ENCODE measurements around the gene ATP5PD.

DNA sequence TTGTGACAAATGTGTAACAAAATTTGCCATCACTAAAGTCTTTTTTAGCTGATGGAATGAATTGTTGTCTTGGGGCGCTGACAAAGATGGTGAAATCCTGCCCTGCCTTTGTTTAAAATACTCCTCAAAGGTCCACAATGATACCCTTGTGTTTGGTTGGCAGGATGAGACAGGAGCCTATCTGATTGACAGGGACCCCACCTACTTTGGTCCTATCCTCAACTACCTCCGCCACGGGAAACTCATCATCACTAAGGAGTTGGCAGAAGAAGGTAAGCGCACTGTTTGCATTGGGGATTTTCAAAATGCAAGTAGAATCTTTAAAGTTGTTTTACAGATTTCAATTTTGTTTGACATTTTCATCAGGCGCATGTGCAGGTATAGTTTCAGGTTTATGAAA is 2.3 kb upstream of the ATP5PD start:
- TF ChIP-seq POLR2A (IDR thresholded peaks at IDR 0.05) = no peak
- TF ChIP-seq, protein P1, sequence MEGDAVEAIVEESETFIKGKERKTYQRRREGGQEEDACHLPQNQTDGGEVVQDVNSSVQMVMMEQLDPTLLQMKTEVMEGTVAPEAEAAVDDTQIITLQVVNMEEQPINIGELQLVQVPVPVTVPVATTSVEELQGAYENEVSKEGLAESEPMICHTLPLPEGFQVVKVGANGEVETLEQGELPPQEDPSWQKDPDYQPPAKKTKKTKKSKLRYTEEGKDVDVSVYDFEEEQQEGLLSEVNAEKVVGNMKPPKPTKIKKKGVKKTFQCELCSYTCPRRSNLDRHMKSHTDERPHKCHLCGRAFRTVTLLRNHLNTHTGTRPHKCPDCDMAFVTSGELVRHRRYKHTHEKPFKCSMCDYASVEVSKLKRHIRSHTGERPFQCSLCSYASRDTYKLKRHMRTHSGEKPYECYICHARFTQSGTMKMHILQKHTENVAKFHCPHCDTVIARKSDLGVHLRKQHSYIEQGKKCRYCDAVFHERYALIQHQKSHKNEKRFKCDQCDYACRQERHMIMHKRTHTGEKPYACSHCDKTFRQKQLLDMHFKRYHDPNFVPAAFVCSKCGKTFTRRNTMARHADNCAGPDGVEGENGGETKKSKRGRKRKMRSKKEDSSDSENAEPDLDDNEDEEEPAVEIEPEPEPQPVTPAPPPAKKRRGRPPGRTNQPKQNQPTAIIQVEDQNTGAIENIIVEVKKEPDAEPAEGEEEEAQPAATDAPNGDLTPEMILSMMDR (IDR thresholded peaks at IDR 0.05) = no peak

All from ovary (tissue), 3 donors.